ENCODE measurements around the gene HOXD1. TPM values are rescaled to one million over a fixed set of nuclear protein-coding genes. Genes with fewer than 3 reads are reported as not detected.

HOXD1 gene
- total RNA-seq, 1 experiment from 2014 or later: not detected

- peaks cover 98% of the 10 kb centered on the region for H3K27me3 ChIP-seq (ENCODE audit: insufficient read depth, low read length)
- H3K4me2 ChIP-seq (ENCODE audit: insufficient read depth, insufficient read length, low read length): peak overlapping the region; percentile 8
- Mint-ChIP-seq H3K9me3 (peaks cover 0 to 14% of the 10 kb centered on the region in 2 experiments; a peak in 3 of 5 replicates), H3K4me3 (peak overlapping the region in 1 of 2 experiments; percentile 76; a peak in 3 of 5 replicates), H3K4me1 (peaks cover 20 to 32% of the 10 kb centered on the region in 2 experiments), H3K36me3 (ENCODE audit: insufficient read depth in 1 of 3, low read depth in 3 of 3) (no peaks in the 10 kb centered on the region; a peak in 1 of 7 replicates), H3K27ac (no peak overlapping the region), H3K27me3 (ENCODE audit: low read depth) (peaks cover 100% of the 10 kb centered on the region)
- no peak overlapping the region for H3T11ph ChIP-seq (ENCODE audit: low read length)
- H3K79me2 ChIP-seq (ENCODE audit: insufficient read depth, low read length): no peaks in the 10 kb centered on the region
- no peak overlapping the region for H2BK5ac ChIP-seq (ENCODE audit: insufficient read length, low read length)
- no peak overlapping the region for H3K27ac ChIP-seq (ENCODE audit: insufficient read length, low read depth, low read length)
- H2BK120ac ChIP-seq (ENCODE audit: low read depth, low read length, poor library complexity, severe bottlenecking): no peak overlapping the region
- no peak overlapping the region for H3K9ac ChIP-seq (ENCODE audit: extremely low read depth, insufficient read length, low read length)
- no peaks in the 10 kb centered on the region for H3K23me2 ChIP-seq (ENCODE audit: insufficient read length, low read depth, low read length, poor library complexity, severe bottlenecking)
- no peak overlapping the region for H2BK20ac ChIP-seq (ENCODE audit: low read depth, low read length, poor library complexity, severe bottlenecking)
- no peak overlapping the region for H3K14ac ChIP-seq (ENCODE audit: insufficient read depth, low read length)
- H3K23ac ChIP-seq (ENCODE audit: insufficient read length, low read depth, low read length): no peak overlapping the region
- no peak overlapping the region for H3K56ac ChIP-seq (ENCODE audit: insufficient read length, low read depth, low read length)
- H3K18ac ChIP-seq (ENCODE audit: insufficient read length, low read depth, low read length): no peak overlapping the region
- no peaks in the 10 kb centered on the region for H4K20me1 ChIP-seq (ENCODE audit: control insufficient read depth, insufficient read depth, insufficient read length)
- H3K4ac ChIP-seq (ENCODE audit: low read depth, low read length): no peak overlapping the region
- no peak overlapping the region for H4K5ac ChIP-seq (ENCODE audit: insufficient read length, low read depth, low read length)
- WGBS (ENCODE audit: extremely low coverage, insufficient read length, low lambda C conversion rate): no CpG with 5 or more reads among the region's 51 CpGs
- TF ChIP-seq CTCF (conservative IDR thresholded peaks at IDR 0.05): peak; percentile 16; the same call in 2 of the 3 replicates
- peak; percentile 70 for DNase-seq
- H2BK12ac ChIP-seq (ENCODE audit: insufficient read length, low read depth, low read length): no peak overlapping the region
- no peaks in the 10 kb centered on the region for H3K9me3 ChIP-seq (ENCODE audit: control insufficient read depth, low read depth, low read length)
- H2AFZ ChIP-seq (ENCODE audit: low read length): no peak overlapping the region
- H4K8ac ChIP-seq (replicated peaks; ENCODE audit: insufficient read length, low read depth, low read length): no peak overlapping the region
- no peaks in the 10 kb centered on the region for H3K4me1 ChIP-seq (ENCODE audit: insufficient read depth, low read length)
- H2AK5ac ChIP-seq (ENCODE audit: insufficient read length, low read length): no peak overlapping the region
- H3K79me1 ChIP-seq (ENCODE audit: insufficient read depth, low read depth, low read length, poor library complexity, severe bottlenecking): no peaks in the 10 kb centered on the region
- H2BK15ac ChIP-seq (ENCODE audit: low read depth, low read length): no peak overlapping the region
- no peak overlapping the region for H4K91ac ChIP-seq (ENCODE audit: insufficient read length, low read depth, low read length)
Observed at GRCh38 chr2:176171351-176172006, 17.0 kb upstream of the HOXD1 start.
